HG02973 (cell line): ENCODE data around the gene IAH1.

Experiments
- ATAC-seq: cut with Tn5 transposase; IDR thresholded peaks from one replicate; pipeline ENCODE4 v1.9.1; 2021; ENCODE audit warnings: moderate library complexity; ENCODE audit not compliant: unreplicated experiment

Gene IAH1, protein sequence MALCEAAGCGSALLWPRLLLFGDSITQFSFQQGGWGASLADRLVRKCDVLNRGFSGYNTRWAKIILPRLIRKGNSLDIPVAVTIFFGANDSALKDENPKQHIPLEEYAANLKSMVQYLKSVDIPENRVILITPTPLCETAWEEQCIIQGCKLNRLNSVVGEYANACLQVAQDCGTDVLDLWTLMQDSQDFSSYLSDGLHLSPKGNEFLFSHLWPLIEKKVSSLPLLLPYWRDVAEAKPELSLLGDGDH

GRCh38 chr2:9474361-9475057, at the start of gene IAH1:
TSS of gene IAH1 (plus strand) at chr2:9474551. CDS start at chr2:9474567, 16 bp downstream.
- peak; percentile 62 for ATAC-seq

GRCh38 chr2:9428965-9429577, 45.3 kb upstream of the IAH1 start:
- ATAC-seq: no peak

GRCh38 chr2:9430316-9431293, 43.7 kb upstream of the IAH1 start:
- no peak for ATAC-seq

DNA sequence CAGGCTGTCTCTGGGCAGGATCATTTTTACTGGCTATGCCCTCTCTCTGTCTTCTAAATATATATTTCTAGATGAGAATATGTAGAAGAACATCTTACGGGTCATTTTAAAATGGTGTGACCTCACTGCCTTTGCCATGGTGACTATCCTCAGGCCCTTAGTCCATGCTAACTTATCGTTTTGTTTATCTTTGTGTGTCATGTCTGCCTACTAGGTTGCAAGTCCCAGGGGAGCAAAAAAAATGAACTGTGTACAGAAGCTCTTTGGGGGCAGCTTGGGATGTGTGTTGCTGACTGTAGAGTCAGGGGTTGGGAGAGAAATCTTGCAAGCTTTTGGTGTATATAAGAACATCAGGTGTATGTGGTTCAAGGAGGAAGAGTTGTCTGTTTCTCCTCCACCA, 39.9 kb upstream of the IAH1 start:
- ATAC-seq: no peak

DNA sequence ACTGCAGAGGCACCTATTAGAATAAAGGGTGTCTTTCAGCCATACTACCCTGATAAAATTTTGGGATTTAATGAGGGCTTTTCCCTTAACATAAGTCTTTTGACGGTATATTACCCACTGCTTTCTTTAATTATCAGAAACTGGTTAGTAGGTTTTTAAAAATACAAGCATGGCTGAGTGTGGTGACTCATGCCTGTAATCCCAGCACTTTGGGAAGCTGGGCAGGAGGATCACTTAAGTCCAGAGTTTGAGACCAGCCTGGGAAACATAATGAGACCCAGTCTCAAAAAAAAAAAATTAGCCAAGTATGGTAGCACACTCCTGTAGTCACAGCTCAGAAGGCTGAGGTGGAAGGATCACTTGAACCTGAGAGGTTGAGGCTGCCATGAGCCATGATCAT, 34.8 kb upstream of the IAH1 start:
- ATAC-seq: no peak

GRCh38 chr2:9440058-9440727, 34.2 kb upstream of the IAH1 start:
- no peak for ATAC-seq

DNA sequence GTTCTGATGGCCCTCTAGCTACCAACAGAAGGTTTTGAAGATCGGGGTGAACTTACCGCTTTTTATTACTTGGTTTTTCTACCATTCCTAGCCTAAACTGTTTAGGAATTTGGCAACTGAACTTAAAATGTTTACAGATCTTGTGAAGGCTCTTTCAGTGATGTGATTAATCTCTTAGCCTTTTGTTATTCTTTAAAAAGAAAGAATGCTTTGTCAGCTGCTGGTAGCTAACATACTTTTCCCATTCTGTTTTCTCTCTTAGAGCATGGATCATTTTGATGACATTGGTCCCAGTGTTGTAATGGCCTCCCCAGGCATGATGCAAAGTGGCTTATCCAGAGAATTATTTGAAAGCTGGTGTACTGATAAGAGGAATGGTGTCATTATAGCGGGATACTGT, 32.8 kb upstream of the IAH1 start:
- ATAC-seq: no peak

DNA sequence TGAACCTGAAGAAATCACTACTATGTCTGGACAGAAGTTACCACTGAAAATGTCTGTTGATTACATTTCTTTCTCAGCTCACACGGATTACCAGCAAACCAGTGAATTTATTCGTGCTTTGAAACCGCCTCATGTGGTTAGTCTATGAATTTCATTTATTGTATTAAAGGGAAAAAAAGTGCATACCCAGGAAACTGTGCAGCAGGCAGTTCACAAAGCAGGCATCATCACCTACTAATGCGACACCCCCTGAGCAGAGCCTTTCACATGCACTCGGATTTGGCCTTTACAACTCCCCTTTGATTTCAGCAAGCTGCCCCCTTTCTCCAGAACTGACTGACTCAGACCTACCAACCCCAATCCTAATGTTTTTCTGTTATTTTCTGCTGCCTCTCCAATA, 30.8 kb upstream of the IAH1 start:
- no peak for ATAC-seq

DNA sequence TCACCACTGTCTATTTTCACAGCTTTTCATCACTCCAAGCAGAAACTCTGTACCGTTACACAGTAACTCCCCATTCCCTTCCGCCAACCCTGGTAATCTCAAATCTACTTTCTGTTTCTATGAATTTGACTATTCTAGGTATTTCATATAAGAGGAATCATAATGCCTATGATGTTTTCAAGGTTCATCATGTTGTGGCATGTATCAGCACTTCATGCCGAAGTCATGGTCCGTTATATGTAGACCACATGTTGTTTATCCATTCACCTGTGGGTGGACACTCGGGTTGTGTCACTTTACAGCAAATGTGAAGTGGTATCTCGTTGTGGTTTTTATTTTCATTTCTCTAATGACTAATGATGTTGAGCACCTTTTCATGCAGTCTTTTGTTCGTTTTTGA, 29.3 kb upstream of the IAH1 start:
- ATAC-seq: no peak

- ATAC-seq: no peak
Measured at GRCh38 chr2:9451231-9451630, 23.1 kb upstream of the IAH1 start.

- ATAC-seq: no peak
Measured at GRCh38 chr2:9460441-9461017, 13.8 kb upstream of the IAH1 start.

GRCh38 chr2:9461079-9461478, 13.3 kb upstream of the IAH1 start:
- no peak for ATAC-seq

- ATAC-seq: no peak
Measured at GRCh38 chr2:9462313-9462712, 12.0 kb upstream of the IAH1 start.

DNA sequence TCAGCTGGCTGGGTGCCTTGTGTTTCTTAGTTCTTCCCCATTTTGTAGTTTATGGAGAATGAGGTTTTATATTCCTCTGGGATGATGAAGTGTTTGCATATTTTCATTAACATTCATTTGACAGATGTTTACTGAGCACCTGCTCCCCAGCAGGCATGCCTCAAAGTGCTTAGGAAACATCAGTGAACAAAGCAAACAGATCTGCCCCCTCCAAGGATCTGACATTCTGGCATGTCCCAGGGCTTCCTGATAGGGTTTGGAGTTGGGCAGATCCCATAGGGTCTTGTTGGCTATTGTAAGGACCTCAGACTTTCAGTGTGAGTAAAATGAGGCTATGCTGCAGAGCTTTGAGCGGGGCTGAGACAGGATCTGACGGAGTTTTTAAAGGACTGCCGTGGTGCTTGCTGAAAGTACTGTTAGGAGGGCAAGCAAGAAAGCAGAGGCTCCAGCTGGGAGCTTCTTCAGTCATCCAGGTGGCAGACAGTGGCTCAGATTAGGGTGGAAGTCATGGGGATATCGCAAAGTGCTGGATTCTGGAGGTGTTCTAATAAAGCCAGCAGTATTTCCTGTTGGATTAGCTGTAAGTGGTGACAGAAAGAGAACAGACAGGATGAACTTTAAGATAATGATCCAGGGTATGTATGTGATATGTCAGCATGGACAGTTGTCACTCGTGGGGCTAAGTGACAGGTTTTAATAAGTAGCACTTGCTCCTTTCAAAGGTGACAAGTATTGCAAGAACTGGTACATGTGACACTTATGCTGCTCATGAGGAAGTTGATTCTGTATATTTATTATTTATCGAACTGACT, 11.3 kb upstream of the IAH1 start:
- no peak for ATAC-seq

DNA sequence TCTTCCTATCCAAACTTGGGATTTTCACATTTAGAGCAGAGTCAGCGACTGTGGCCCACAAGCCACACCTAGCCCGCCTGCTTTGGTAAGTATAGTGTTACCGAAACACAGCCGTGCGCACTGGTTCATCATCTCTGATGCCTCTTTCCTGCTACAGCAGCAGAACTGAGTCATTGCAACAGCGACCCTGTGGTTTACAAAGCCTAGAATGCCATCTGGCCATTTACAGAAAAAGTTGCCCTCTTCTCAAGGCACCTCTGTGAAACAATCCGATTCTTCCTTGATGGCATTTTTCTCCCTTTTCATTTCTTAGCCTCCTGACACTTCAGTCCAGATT, 10.7 kb upstream of the IAH1 start:
- no peak for ATAC-seq

DNA sequence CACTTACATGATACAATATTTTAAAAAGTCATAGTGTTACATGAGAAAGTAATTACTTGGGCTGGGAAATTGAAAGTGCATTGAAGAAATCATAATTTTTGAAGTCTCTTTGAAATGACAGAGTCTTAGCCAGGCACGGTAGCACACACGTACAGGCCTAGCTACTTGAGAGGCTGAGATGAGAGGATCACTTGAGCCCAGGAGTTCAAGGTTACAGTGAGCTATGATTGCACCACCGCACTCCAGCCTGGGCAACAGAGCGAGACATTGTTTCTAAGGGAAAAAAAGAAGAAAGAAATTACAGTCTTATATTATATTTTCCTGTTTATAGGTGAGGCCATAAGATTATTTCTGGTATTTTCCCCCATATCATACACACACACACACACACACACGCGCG, 9.2 kb upstream of the IAH1 start:
- no peak for ATAC-seq

DNA sequence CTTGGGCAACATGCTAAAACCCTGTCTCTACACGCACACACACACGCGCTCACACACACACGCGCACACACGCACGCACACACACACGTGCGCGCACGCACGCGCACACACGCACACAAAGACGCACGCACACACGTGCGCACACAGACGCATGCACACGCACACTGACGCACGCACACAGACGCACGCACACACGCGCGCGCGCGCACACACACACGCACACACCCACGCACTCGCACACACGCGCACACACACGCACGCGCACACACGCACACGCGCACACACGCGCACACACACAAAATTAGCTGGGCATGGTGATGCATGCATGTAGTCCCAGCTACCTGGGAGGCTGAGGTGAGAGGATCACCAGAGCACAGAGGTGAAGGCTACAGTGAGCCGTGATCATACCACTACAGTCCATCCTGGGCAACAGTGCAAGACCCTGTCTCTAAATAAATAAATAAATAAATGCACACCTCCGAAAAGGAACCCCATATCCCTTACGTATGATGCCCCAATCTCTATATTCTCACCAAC, 8.1 kb upstream of the IAH1 start:
- no peak for ATAC-seq

DNA sequence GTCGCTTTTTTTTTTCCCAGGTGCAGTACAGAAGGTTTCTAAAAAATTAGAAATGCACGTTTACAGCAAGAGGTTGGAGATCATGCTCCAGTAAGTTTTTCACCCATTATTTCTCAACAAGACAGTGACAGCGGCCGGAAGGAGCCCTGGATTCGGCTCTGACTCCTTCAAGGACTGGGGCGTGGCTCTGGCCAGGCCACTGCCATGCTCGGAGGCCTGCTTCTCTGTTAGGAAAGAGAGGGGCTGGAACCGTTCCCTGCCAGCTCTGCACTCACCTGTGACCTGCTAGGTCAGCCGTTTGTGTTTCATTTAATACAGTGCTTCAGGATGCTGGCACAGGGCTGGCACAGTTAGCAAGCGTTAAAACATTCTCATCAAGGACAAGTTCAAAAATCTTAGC, 6.7 kb upstream of the IAH1 start:
- no peak for ATAC-seq

GRCh38 chr2:9471206-9471605, 3.1 kb upstream of the IAH1 start:
- ATAC-seq: no peak
